Stimulated activated CD4-positive, alpha-beta T cell treated with anti-CD3 and anti-CD28 coated beads, Interleukin-2, amount 100 ng/mL, for 4 hours (primary cell): Measurements from ENCODE around the gene SSBP3.
"Not testable (repeated sequence)": the region's sequence is repeated elsewhere in the genome, so short reads cannot be mapped to it uniquely, and the experiment has no call there.

Source experiments
- DNase-seq: peaks from one replicate; pipeline ENCODE4 v3.0.0-alpha.2; 2020; ENCODE audit warnings: low read depth

Gene SSBP3

DNA sequence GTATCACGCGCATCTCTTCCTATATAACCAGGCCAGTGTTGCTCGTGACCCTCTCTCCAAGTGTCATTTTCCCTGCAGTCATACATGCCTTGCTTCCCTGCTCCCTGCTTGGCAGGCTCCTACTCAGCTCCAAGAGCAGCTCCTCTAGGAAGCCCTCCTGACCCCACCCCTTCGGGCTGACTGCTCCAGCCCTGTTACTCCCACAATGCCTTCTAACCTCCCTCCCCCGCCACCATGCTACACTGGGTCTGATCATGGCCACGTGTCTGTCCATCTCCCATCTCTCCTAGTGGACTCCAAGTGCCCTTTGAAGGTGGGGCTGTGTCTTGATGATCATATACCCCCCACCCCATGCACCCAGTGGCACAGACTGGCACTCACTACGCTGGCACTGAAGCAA lies 161.5 kb downstream of the SSBP3 start:
- DNase-seq: no peak

- no peak for DNase-seq
Observed at GRCh38 chr1:54243022-54243421, 163.2 kb downstream of the SSBP3 start.

GRCh38 chr1:54241364-54241763 lies 164.8 kb downstream of the SSBP3 start:
- no peak for DNase-seq

DNA sequence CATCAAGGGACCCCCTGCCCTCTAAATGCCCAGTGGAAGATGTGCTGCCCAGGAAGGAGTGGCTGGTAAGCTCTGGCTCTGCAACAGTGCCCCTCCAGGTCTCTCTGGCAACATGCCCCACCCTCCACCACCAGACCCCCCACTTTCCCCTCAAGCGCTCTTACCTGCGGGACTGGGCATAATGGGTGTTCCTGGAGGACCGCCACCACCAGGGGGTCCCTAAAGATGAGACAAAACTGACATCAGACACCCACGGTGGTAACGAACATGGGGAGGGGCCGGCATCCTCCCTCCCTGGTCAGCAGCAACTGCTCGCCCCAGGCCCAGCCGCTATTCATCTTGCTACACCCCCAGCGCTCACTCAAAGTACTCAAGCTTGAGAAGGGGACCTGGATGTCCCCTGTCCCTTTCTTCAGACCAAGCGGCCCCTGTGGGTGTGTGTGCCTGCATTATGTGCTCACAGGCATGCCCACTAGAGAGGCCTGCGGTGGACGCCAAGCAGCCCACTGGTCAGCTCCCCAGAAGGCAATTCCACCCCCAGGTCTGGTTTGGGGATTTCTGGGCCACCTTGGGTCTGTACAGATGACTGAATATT lies 165.4 kb downstream of the SSBP3 start:
- no peak for DNase-seq

DNA sequence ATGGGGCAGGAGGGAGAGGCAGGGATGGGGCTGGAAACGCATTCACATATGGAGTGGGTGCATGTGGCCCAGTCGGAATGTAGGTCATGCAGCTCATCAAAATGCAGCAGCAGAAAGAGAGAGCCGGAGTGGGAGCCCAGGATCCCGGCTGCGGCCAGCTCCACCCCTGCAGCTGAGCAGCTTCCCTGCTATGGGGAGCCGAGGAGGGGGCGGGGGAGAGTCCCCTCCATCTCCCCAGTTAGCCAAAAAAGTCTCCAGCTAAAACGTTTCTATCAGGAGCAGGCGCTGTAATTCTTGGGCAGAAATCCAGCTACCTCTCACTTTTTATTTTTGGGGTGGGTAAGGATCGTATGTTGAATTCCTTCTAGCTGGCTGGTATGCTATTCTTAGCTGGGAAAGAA lies 166.6 kb downstream of the SSBP3 start:
- DNase-seq: no peak

GRCh38 chr1:54239035-54239383 lies 167.2 kb downstream of the SSBP3 start:
- DNase-seq: no peak

GRCh38 chr1:54238353-54239034 lies 167.7 kb downstream of the SSBP3 start:
- no peak for DNase-seq

DNA sequence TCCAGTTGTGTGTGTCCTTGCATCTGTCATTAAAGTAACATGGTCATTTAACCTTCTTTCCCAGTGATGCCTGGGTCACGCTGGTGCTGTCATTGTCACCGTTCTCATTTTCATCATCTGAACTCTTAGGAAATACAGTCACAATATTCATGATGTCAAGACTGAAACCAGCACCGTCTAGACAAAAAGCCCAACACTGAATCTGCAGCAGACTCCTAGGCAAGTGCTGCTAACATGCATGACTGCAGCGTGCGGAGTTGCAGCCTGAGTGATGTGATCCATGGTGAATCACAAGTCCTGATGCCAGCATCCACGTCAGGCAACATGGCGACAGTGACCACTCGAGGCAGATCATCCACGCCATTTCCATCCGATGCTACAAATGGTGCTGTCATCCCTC lies 168.6 kb downstream of the SSBP3 start:
- no peak for DNase-seq

GRCh38 chr1:54234284-54234683 lies 171.9 kb downstream of the SSBP3 start:
- no peak for DNase-seq

GRCh38 chr1:54233196-54233595 lies 173.0 kb downstream of the SSBP3 start:
- not testable (repeated sequence) for DNase-seq

- no peak for DNase-seq
Observed at GRCh38 chr1:54230507-54231339, 175.5 kb downstream of the SSBP3 start.

- DNase-seq: no peak
Observed at GRCh38 chr1:54229281-54229891, 176.8 kb downstream of the SSBP3 start.

DNA sequence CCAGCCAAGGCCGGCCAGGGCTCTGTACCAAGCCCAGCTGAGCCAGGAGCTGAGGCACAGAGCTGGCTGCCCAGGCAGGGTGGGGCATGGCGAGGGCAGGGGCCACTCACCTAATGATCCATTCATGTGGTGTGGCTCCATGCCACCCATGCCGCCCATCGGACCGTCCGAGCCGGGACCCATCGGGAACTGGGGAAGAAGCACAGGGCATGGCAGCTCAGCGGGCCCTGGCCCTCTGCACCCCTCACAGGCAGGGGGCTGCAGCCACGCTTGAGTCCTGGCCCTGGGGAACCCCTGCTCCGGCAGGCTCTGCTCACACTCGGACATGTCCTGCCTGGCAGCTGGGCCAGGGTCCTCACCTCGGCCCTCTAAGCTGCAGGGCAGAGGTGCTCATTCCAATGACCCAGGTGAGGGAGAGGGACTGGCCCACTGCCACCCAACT lies 177.5 kb downstream of the SSBP3 start:
- DNase-seq: no peak

- DNase-seq: no peak
Observed at GRCh38 chr1:54227891-54228310, 178.3 kb downstream of the SSBP3 start.

- DNase-seq: no peak
Observed at GRCh38 chr1:54227091-54227602, 179.0 kb downstream of the SSBP3 start.

GRCh38 chr1:54225986-54226559 lies 180.1 kb downstream of the SSBP3 start:
- DNase-seq: no peak

DNA sequence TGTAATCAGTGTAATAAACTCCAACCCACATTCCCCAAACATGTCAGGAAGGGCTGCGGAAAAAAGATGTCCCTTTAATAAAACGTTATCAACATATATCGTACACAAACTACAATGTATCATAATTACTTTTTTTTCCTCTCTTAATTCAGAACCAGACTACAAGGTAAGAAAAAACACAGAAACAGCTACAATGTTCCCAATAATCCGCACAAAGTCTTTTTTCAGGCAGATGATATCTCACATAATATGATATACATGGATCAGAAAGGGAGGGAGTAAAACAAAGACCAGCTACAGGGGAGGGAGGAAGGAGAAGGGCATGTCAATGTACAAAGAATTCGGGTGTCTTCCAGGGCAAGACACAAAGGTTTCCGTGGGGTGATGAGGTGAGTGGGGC lies 180.8 kb downstream of the SSBP3 start:
- DNase-seq: no peak

- DNase-seq: no peak
Observed at GRCh38 chr1:54224233-54224632, 182.0 kb downstream of the SSBP3 start.

DNA sequence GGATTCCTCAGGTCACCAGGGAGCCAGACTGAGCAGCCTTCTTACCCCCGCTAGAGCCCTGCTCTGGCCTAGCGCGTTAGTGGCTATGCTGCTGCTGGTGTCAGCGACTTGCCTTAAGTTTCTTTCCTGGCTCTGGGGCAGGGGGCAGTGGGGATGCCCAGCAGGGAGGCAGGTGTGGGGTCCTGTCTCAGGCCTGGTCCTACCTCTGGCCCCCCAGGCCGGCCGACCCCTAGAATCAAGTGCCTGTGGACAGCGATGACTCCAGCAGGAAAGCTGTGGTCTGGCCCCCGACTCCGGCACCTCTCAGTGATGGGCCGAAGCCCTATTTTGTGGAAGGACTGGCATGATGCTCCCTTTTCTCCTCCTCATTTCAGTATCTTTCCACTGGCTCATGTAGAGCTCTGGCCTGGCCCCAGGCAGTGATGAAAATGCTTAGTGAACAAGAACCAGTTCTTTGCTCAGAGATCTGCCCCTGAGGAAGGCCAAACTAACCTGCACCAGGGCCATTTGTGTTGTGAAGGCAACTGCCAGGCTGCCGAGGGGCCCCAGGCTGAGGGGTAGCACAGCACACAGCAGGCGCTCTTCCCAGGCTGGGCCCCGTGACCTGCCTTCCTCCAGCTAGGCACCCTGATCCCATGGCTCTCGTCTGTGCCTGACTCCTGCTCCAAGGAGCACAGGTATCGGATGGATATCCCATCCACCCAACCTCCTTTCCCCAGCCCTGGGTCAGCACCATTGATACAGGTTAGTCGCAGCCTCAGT lies 182.6 kb downstream of the SSBP3 start:
- no peak for DNase-seq

DNA sequence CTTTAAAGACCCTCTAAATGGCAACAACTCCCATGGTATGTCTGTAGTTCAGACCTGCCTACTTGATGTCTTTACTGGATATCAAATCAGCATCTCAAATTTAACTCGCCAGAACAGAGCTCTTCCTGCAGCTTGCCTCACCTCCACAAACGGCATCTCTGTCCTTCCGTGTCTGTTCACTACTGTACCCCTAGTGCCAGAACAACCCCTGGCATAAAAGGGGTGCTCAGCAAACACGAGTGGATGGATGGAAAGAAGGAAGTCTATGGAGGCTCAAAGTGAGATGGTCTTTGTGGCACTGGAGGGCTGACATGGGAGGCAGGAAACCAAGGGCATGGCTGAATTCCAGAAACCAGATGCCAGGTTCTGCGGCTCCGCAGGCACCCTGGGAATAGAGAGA lies 183.5 kb downstream of the SSBP3 start:
- DNase-seq: no peak

- DNase-seq: no peak
Observed at GRCh38 chr1:54221867-54222484, 184.2 kb downstream of the SSBP3 start.
